Right lobe of liver (tissue), 6 donors: ENCODE results near the gene RAB22A. TPM values are rescaled to one million over a fixed set of nuclear protein-coding genes. Genes with fewer than 3 reads are reported as not detected.

Experiments
- ATAC-seq, 4 donors: fragments of 200-7000 bp; cut with Tn5 transposase; one replicate each; pipeline ENCODE4 v1.9.1; 2020; ENCODE audit warnings: mild to moderate bottlenecking in 4 of 4, moderate library complexity in 4 of 4
- DNase-seq, 3 donors: peaks; one replicate each; pipeline ENCODE4 v3.0.0-alpha.2; 2020
- H3K27ac ChIP-seq, 3 donors: fragments of 200-600 bp; one replicate each; pipeline ENCODE4 v1.8.0; 2022
- H3K27me3 ChIP-seq, 2 donors: fragments of 200-600 bp; one replicate each; pipeline ENCODE4 v1.8.0; 2022
- H3K36me3 ChIP-seq, 4 donors: fragments of 200-600 bp; sonication (generic) in 1 of 4; one replicate each; pipeline versions ENCODE4 v1.5.1 to v1.8.0; 2017 to 2022; ENCODE audit warnings: control low read depth in 1 of 4
- H3K4me1 ChIP-seq, 4 donors: fragments of 200-600 bp; sonication (generic) in 1 of 4; one replicate each; pipeline versions ENCODE4 v1.5.1 to v1.8.0; 2017 to 2022; ENCODE audit warnings: control low read depth in 1 of 4
- H3K4me3 ChIP-seq, 3 donors: fragments of 200-600 bp; one replicate each; pipeline ENCODE4 v1.8.0; 2022
- H3K9me3 ChIP-seq, 4 donors: fragments of 200-600 bp; sonication (generic) in 1 of 4; one replicate each; pipeline versions ENCODE4 v1.5.1 to v1.8.0; 2017 to 2022; ENCODE audit warnings: control low read depth in 1 of 4
- CTCF ChIP-seq, 4 donors: fragments of 200-600 bp in 3 of 4; fragments of 450-650 bp in 1 of 4; IDR thresholded peaks; one replicate each; pipeline versions ENCODE4 v1.5.1 to v1.8.0; 2016 to 2022; ENCODE audit warnings: antibody characterized with exemption in 4 of 4, mild to moderate bottlenecking in 2 of 4
- POLR2A ChIP-seq: fragments of 450-650 bp; IDR thresholded peaks from one replicate; pipeline ENCODE4 v1.6.1; 2017; ENCODE audit warnings: antibody characterized with exemption, mild to moderate bottlenecking
- WGBS: methylation state at CpG from one replicate; pipeline ENCODE4 v1.1.6; 2018; ENCODE audit warnings: low coverage, low lambda C conversion rate; ENCODE audit not compliant: insufficient coverage; ENCODE audit errors: missing lambda C conversion rate; 5-methylcytosine and 5-hydroxymethylcytosine counted together
- intact Hi-C, 2 donors: fragments of 100-400 bp; cut with DNase I; formaldehyde crosslinking; loops; one replicate each; pipeline versions ENCODE4 v1.11.2 to v1.14.1; 2022
- total RNA-seq, 6 experiments: library from RNA; depleted of rRNA in 2 of 6; stranded (reverse); fragments of >200 nt in 2 of 6; fragmentation: NEBNext Ultra II Directional in 3 of 6; extraction: Animal tissue kit (Norgen Biotek cat#: 25700) in 3 of 6; gene quantifications; one replicate each; pipeline versions ENCODE4 v1.1.0 to v1.2.4, GENCODE V29; 2016 to 2023
- donor health status: DM: no; HTN: yes; CAD: no.
- donor health status: DM: no; HTN: no; CAD: no.
- donor health status: DM: no; HTN: no; CAD: no.
- donor health status: DM: no; HTN: yes; CAD: no.
- donor health status: DM: no; HTN: yes; CAD: no.

RAB22A gene
- total RNA-seq, 6 experiments from 2014 or later: 7.4 to 11.6 (median 9.5) TPM

DNA sequence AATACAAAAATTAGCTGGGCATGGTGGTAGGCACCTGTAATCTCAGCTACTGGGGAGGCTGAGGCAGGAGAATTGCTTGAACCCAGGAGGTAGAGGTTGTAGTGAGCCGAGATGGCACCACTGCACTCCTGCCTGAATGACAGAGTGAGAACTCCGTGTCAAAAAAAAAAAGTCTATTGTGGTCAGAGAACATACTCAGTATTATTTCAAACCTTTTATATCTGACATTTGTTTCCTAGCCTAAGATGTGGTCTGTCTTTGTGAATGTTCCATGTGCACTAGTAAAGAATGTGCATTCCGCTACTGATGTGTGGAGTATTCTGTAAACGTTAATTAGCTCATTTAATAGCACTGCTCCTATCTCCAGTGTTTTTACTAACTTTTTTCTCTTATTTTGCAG lies 11.7 kb downstream of the RAB22A start:
- DNase-seq: no peak
- H3K36me3 ChIP-seq: peaks cover 0 to 3% (median under 1%) of the 10 kb centered on the region in 4 donors
- no peak for ATAC-seq
- WGBS: 81% methylated on average over 4 of the region's 4 CpGs
- intact Hi-C loops: no loop called here
- H3K27ac ChIP-seq: no peak overlapping the region
- TF ChIP-seq POLR2A (no peak), CTCF (IDR thresholded peaks at IDR 0.05) (no peak)
- H3K27me3 ChIP-seq: no peaks in the 10 kb centered on the region
- H3K9me3 ChIP-seq: no peaks in the 10 kb centered on the region
- H3K4me3 ChIP-seq: no peak overlapping the region
- no peaks in the 10 kb centered on the region for H3K4me1 ChIP-seq

DNA sequence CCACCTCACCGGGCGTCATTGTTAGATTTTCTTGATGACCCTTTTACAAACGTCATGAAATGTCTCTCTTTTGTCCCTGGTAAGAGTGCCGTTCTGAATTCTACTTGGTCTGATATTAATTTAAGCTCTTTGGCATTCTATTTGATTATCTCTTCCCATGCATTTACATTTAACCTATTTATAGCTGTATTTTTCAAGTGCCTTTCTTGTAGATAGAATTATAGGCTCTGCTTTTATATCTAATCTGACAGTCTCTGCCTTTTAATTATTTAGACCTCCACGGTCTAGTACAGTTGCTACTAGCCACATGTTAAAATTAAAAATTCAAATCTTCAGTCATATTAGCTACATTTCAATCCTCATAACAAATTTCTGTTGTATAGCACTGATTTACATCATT lies 12.6 kb downstream of the RAB22A start:
- WGBS: 72% methylated on average over 4 of the region's 5 CpGs
- intact Hi-C loops: no loop called here

GRCh38 chr20:58325912-58326311 lies 16.4 kb downstream of the RAB22A start:
- DNase-seq: no peak
- intact Hi-C loops: no loop called here
- ATAC-seq: no peak
- Histone ChIP-seq H3K27me3 (no peaks in the 10 kb centered on the region), H3K4me1 (peaks cover 0 to 13% (median 2%) of the 10 kb centered on the region in 4 donors), H3K9me3 (no peaks in the 10 kb centered on the region), H3K36me3 (no peaks in the 10 kb centered on the region), H3K4me3 (no peak overlapping the region), H3K27ac (no peak overlapping the region)
- 75% methylated on average over 2 of the region's 2 CpGs for WGBS
- TF ChIP-seq CTCF (IDR thresholded peaks at IDR 0.05): no peak
- TF ChIP-seq POLR2A: no peak

More for the DNA sequence above, 12.6 kb downstream of the RAB22A start:
- ATAC-seq: no peak
- H3K27ac ChIP-seq: no peak overlapping the region
- H3K36me3 ChIP-seq: no peaks in the 10 kb centered on the region
- TF ChIP-seq CTCF (IDR thresholded peaks at IDR 0.05) (no peak), POLR2A (no peak)
- H3K27me3 ChIP-seq: no peaks in the 10 kb centered on the region
- peaks cover 0 to 5% (median 2%) of the 10 kb centered on the region in 4 donors for H3K4me1 ChIP-seq
- DNase-seq: no peak
- no peaks in the 10 kb centered on the region for H3K9me3 ChIP-seq
- H3K4me3 ChIP-seq: no peak overlapping the region

- 47% methylated on average over 2 of the region's 2 CpGs for WGBS
- ATAC-seq: peak; percentile 51 to 89 (median 82)
- Histone ChIP-seq H3K27ac (no peak overlapping the region), H3K27me3 (no peaks in the 10 kb centered on the region), H3K4me3 (no peak overlapping the region), H3K4me1 (peaks cover 0 to 13% (median 2%) of the 10 kb centered on the region in 4 donors), H3K36me3 (no peaks in the 10 kb centered on the region), H3K9me3 (no peaks in the 10 kb centered on the region)
- intact Hi-C loops: no loop called here
- TF ChIP-seq CTCF (IDR thresholded peaks at IDR 0.05): no peak
- no peak for TF ChIP-seq POLR2A
- DNase-seq: peak in 1 of 3 donors; percentile 54
Measured at GRCh38 chr20:58327211-58327610, 17.7 kb downstream of the RAB22A start.

- ATAC-seq (no peak), DNase-seq (no peak)
- WGBS: 71% methylated on average over 3 of the region's 7 CpGs
- TF ChIP-seq POLR2A: no peak
- TF ChIP-seq CTCF (IDR thresholded peaks at IDR 0.05): no peak
- no peaks in the 10 kb centered on the region for H3K27me3 ChIP-seq
- intact Hi-C loops: no loop called here
- H3K9me3 ChIP-seq: no peaks in the 10 kb centered on the region
- H3K27ac ChIP-seq: no peak overlapping the region
- H3K36me3 ChIP-seq: no peaks in the 10 kb centered on the region
- peaks cover 0 to 13% (median 2%) of the 10 kb centered on the region in 4 donors for H3K4me1 ChIP-seq
- no peak overlapping the region for H3K4me3 ChIP-seq
Measured at GRCh38 chr20:58328836-58329235, 19.3 kb downstream of the RAB22A start.
